ENCODE results near the gene ST6GALNAC4.

ST6GALNAC4 gene

GRCh38 chr9:127945942-127946341, 29.1 kb upstream of the ST6GALNAC4 start:
- no peak for TF ChIP-seq CTCF (IDR thresholded peaks at IDR 0.05; ENCODE audit: insufficient read depth, missing control alignments)
- no peak for FAIRE-seq
- no peak for DNase-seq (ENCODE audit: insufficient read length, low spot score)

GRCh38 chr9:127945338-127945737, 28.5 kb upstream of the ST6GALNAC4 start:
- DNase-seq (ENCODE audit: insufficient read length, low spot score): no peak
- no peak for FAIRE-seq
- no peak for TF ChIP-seq CTCF (IDR thresholded peaks at IDR 0.05; ENCODE audit: insufficient read depth, missing control alignments)

GRCh38 chr9:127944586-127945218, 27.9 kb upstream of the ST6GALNAC4 start:
- no peak for TF ChIP-seq CTCF (IDR thresholded peaks at IDR 0.05; ENCODE audit: insufficient read depth, missing control alignments)
- FAIRE-seq: no peak
- no peak for DNase-seq (ENCODE audit: insufficient read length, low spot score)

- TF ChIP-seq CTCF (IDR thresholded peaks at IDR 0.05; ENCODE audit: insufficient read depth, missing control alignments): peak; percentile 71
- FAIRE-seq: no peak
Observed at GRCh38 chr9:127943731-127944144, 26.9 kb upstream of the ST6GALNAC4 start.

GRCh38 chr9:127943011-127943662, 26.3 kb upstream of the ST6GALNAC4 start:
- TF ChIP-seq CTCF (IDR thresholded peaks at IDR 0.05; ENCODE audit: insufficient read depth, missing control alignments): no peak
- FAIRE-seq (no peak), DNase-seq (ENCODE audit: insufficient read length, low spot score) (no peak)

More at GRCh38 chr9:127943731-127944144, 26.9 kb upstream of the ST6GALNAC4 start:
- peak; percentile 88 for DNase-seq (ENCODE audit: insufficient read length, low spot score)

GRCh38 chr9:127942216-127943010, 25.6 kb upstream of the ST6GALNAC4 start:
- DNase-seq (ENCODE audit: insufficient read length, low spot score) (peak; percentile 86), FAIRE-seq (no peak)
- peak; percentile 88 for TF ChIP-seq CTCF (IDR thresholded peaks at IDR 0.05; ENCODE audit: insufficient read depth, missing control alignments)

GRCh38 chr9:127941961-127942215, 25.0 kb upstream of the ST6GALNAC4 start:
- DNase-seq (ENCODE audit: insufficient read length, low spot score): no peak
- TF ChIP-seq CTCF (IDR thresholded peaks at IDR 0.05; ENCODE audit: insufficient read depth, missing control alignments): no peak
- FAIRE-seq: no peak

All from D721Med (cell line).